Measurements from ENCODE around the gene SIL1. TPM values are rescaled to one million over a fixed set of nuclear protein-coding genes. Genes with fewer than 3 reads are reported as not detected.

The SIL1 gene
- total and polyA plus RNA-seq, 2 of the 8 experiments (the other 6 are each of a cell fraction or from before 2014, with no cell fraction given), result 8.3 to 12.8 TPM

DNA sequence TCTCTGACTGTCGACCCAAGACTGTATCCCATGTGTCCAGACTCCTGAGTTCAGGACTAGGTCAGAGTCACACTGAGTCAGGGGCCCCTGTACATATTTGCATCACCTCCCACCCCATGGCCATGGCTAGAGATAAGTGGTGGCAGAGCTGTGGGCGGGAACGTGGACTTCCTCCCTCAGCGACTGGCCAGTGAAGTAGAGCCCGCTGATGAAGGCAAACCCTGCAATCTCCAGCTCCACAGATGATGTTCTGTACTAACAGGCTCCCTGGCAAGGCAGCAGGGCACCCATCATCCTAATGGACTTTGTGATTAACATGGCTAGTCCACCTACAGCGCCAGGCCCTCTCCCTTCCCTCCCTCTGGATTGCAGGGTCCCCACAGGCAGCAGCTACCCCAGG is 212.5 kb downstream of the SIL1 start:
- no peak overlapping the region for H2BK120ac ChIP-seq (replicated peaks; ENCODE audit: low read depth, low read length)
- no peak overlapping the region for H4K91ac ChIP-seq (replicated peaks; ENCODE audit: insufficient read length, low read length)
- H3K4me3 ChIP-seq (ENCODE audit: extremely low read depth in 1 of 4, insufficient read depth in 2 of 4, low read depth in 3 of 4, low read length in 4 of 4), result no peak overlapping the region
- no peak overlapping the region for H4K5ac ChIP-seq (ENCODE audit: insufficient read length, low read depth, low read length)
- H3K79me2 ChIP-seq (ENCODE audit: control insufficient read depth in 1 of 2, insufficient read depth in 2 of 2, low read length in 2 of 2), result no peaks in the 10 kb centered on the region
- H4K8ac ChIP-seq (ENCODE audit: extremely low read depth, insufficient read depth, low read length), result no peak overlapping the region
- H3K4me1 ChIP-seq (replicated peaks in 1 of 4; ENCODE audit: control insufficient read depth in 3 of 4, insufficient read depth in 4 of 4, low read length in 3 of 4), result no peaks in the 10 kb centered on the region
- no peak overlapping the region for H3K9ac ChIP-seq (replicated peaks in 1 of 4; ENCODE audit: extremely low read depth in 1 of 4, low read depth in 3 of 4, low read length in 3 of 4)
- H3K18ac ChIP-seq (ENCODE audit: extremely low read depth, low read length), result no peak overlapping the region
- no peaks in the 10 kb centered on the region; a peak in 1 of 8 replicates for H3K36me3 ChIP-seq (ENCODE audit: control insufficient read depth in 2 of 4, insufficient read depth in 4 of 4, low read length in 3 of 4)
- POLR2A ChIA-PET (ENCODE audit: partially characterized antibody), result interaction anchor here (1.1 kb wide), 1 partner anchor 13 kb away, joined by 3 read pairs; no protein-coding TSS in a partner anchor
- H3K9me3 ChIP-seq (ENCODE audit: insufficient read depth in 2 of 2, low read depth in 1 of 2, low read length in 1 of 2), result no peaks in the 10 kb centered on the region
- no peaks in the 10 kb centered on the region for H3K27me3 ChIP-seq (replicated peaks in 1 of 4; ENCODE audit: control insufficient read depth in 3 of 4, extremely low read depth in 1 of 4, insufficient read depth in 3 of 4, low read length in 3 of 4)
- H3K23me2 ChIP-seq (ENCODE audit: low read depth, low read length), result no peaks in the 10 kb centered on the region
- H3K79me1 ChIP-seq (ENCODE audit: low read depth, low read length), result no peaks in the 10 kb centered on the region
- H2BK12ac ChIP-seq (ENCODE audit: low read depth, low read length), result no peak overlapping the region
- no peak overlapping the region for H3K23ac ChIP-seq (ENCODE audit: insufficient read length)
- no peak overlapping the region for H3K4me2 ChIP-seq (ENCODE audit: insufficient read depth in 1 of 2, low read depth in 2 of 2, low read length in 2 of 2)
- TF ChIP-seq POU5F1 (IDR thresholded peaks at IDR 0.05; ENCODE audit: low read depth, low read length) (no peak), TBP (IDR thresholded peaks at IDR 0.05; ENCODE audit: low read depth, low read length) (no peak), JUN (IDR thresholded peaks at IDR 0.05; ENCODE audit: low read depth, low read length) (no peak), KDM5A (IDR thresholded peaks at IDR 0.05; ENCODE audit: low read length) (no peak), POLR2A (IDR thresholded peaks at IDR 0.05; ENCODE audit: control extremely low read depth in 1 of 2, low read depth in 2 of 2, low read length in 2 of 2) (no peak), EP300 (IDR thresholded peaks at IDR 0.05; ENCODE audit: borderline replicate concordance in 1 of 2, low read depth in 2 of 2, low read length in 2 of 2) (no peak), TAF1 (IDR thresholded peaks at IDR 0.05; ENCODE audit: low read depth, low read length) (no peak)
- WGBS, 2 experiments (ENCODE audit: extremely low coverage in 1 of 2, insufficient coverage in 1 of 2, insufficient read length in 1 of 2, insufficient replicate concordance in 2 of 2, low coverage in 1 of 2, low lambda C conversion rate in 2 of 2, missing lambda C conversion rate in 1 of 2), result 93% methylated on average over 6 of the region's 6 CpGs; no CpG with 5 or more reads in 1 of the 2 experiments
- no peak overlapping the region for H2BK20ac ChIP-seq (ENCODE audit: low read length)
- CTCF ChIA-PET (ENCODE audit: partially characterized antibody), result interaction anchor here (0.8 to 2.5 kb wide), 8 partner anchors 10 to 260 kb away, joined by 3 to 12 read pairs (median 4); no protein-coding TSS in a partner anchor
- FAIRE-seq, result no peak
- no peak overlapping the region for H2BK5ac ChIP-seq (ENCODE audit: low read depth, low read length)
- no peak overlapping the region for H3K56ac ChIP-seq (replicated peaks; ENCODE audit: insufficient read length, low read depth, low read length)
- H3K14ac ChIP-seq (ENCODE audit: insufficient read length), result no peak overlapping the region
- DNase-seq (ENCODE audit: low read depth in 1 of 2, low spot score in 2 of 2), result peak in 1 of 2 experiments; percentile 35
- no peak overlapping the region for H2BK15ac ChIP-seq (ENCODE audit: low read length)
- no peak overlapping the region for H2AFZ ChIP-seq (ENCODE audit: low read length)
- no peak overlapping the region for H2AK5ac ChIP-seq (ENCODE audit: low read depth, low read length)
- no peak overlapping the region for H3K27ac ChIP-seq (ENCODE audit: low read depth, low read length)
- no peak overlapping the region for H3K4ac ChIP-seq (replicated peaks; ENCODE audit: insufficient read length, low read depth, low read length)
- H4K20me1 ChIP-seq (replicated peaks in 1 of 2; ENCODE audit: control insufficient read depth in 1 of 2, insufficient read depth in 2 of 2, low read length in 2 of 2), result no peaks in the 10 kb centered on the region
